GM06990 (cell line): ENCODE results near the gene MARCHF6.
"Not testable (repeated sequence)": the region's sequence is repeated elsewhere in the genome, so short reads cannot be mapped to it uniquely, and the experiment has no call there.

Experiments
- DNase-seq: peaks from one replicate; pipeline ENCODE4 v3.0.0-alpha.2; 2011; ENCODE audit not compliant: insufficient read length; ENCODE audit errors: extremely low read depth
- H3K27me3 ChIP-seq: replicated peaks from 2 replicates; pipeline ENCODE4 v1.6.0; 2011; ENCODE audit warnings: low read length; ENCODE audit not compliant: control insufficient read depth, insufficient read depth
- H3K36me3 ChIP-seq: 2 replicates; pipeline ENCODE4 v1.5.1; 2011; ENCODE audit warnings: low read length; ENCODE audit not compliant: control insufficient read depth, insufficient read depth
- H3K4me3 ChIP-seq: replicated peaks from 2 replicates; pipeline ENCODE4 v1.5.1; 2011; ENCODE audit warnings: low read depth, mild to moderate bottlenecking, control low read depth, low read length
- TF ChIP-seq, protein P1 (sequence below): IDR thresholded peaks from 2 replicates; pipeline ENCODE4 v1.5.1; 2011; ENCODE audit warnings: low read length, control low read depth, mild to moderate bottlenecking, inconsistent platforms; ENCODE audit not compliant: insufficient read depth, poor library complexity, severe bottlenecking

MARCHF6 gene

DNA sequence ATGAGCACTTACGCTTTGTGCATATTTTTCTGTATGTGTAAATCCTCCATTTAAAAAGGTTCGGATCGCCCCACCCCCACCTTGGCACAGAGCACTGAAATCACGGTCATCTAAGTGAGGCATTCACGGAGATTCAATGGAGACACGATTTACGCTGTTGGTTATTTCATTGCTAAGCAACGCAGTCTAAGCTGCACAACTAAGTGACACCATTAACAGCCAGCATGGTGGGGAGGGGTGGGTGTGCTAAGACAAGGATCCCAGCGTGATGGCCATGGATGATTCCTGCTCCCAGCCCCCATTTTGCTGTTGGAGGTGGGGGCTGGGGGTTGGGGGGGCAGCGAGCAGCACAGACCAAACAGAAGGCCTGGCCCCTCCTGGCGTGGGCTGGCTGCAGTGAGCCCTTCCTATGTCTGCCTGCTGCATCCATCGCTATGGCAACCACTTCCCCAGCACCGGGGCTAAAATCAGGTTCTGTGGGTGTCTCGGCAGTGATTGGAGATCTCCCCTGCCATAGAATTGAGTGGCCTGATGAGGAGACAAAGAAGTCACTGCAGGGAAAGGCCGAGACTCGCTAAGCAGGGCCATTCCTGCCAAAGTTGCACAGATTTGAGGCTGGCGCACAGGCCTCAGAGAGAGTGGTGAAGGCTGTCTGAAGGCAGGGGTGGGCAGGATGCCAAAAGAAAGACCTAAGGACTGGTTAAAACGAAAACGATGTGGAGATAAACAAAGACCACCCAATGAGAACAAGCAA lies 14.3 kb upstream of the MARCHF6 start:
- Histone ChIP-seq H3K36me3 (no peaks in the 10 kb centered on the region), H3K27me3 (no peaks in the 10 kb centered on the region), H3K4me3 (no peak overlapping the region)
- TF ChIP-seq, protein P1, sequence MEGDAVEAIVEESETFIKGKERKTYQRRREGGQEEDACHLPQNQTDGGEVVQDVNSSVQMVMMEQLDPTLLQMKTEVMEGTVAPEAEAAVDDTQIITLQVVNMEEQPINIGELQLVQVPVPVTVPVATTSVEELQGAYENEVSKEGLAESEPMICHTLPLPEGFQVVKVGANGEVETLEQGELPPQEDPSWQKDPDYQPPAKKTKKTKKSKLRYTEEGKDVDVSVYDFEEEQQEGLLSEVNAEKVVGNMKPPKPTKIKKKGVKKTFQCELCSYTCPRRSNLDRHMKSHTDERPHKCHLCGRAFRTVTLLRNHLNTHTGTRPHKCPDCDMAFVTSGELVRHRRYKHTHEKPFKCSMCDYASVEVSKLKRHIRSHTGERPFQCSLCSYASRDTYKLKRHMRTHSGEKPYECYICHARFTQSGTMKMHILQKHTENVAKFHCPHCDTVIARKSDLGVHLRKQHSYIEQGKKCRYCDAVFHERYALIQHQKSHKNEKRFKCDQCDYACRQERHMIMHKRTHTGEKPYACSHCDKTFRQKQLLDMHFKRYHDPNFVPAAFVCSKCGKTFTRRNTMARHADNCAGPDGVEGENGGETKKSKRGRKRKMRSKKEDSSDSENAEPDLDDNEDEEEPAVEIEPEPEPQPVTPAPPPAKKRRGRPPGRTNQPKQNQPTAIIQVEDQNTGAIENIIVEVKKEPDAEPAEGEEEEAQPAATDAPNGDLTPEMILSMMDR = no peak
- DNase-seq = no peak

DNA sequence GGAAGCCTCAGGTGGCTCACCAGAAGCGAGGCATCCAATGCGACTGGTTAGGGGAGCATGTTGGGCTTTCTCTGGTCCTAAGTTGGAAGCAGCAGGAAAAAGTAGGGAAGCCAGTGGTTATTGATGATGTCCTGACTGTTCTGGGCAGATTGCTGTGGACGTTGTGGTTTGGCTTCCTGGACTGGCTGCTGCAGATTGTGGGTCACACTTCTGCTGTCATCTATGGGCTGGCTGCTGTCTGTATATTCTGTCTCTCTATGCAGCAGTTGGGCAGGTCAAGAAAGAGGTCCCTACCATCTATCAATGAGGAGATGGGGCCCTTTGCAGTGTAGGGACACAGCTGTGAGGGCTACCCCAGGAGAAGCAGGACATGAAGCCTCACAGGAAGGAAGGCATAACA lies 13.5 kb upstream of the MARCHF6 start:
- TF ChIP-seq, protein P1 = no peak
- Histone ChIP-seq H3K36me3 (no peaks in the 10 kb centered on the region), H3K4me3 (no peak overlapping the region), H3K27me3 (no peaks in the 10 kb centered on the region)
- DNase-seq = no peak

DNA sequence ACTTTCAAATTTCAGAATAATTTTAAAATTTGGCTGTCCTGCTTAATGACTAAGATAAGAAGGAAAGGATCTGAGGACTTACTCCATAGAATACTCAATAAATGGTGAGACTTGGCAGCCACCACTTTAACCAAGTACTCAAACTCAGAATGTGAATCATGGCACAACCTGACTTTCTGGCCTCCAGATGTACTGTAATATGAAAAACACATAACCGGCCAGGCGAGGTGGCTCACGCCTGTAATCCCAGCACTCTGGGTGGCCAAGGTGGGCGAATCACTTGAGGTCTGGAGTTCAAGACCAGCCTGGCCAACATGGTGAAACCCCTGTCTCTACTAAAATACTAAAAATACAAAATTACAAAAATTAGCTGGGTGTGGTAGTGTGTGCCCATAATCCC lies 10.0 kb upstream of the MARCHF6 start:
- TF ChIP-seq, protein P1 = no peak
- no peaks in the 10 kb centered on the region for H3K27me3 ChIP-seq
- H3K36me3 ChIP-seq = no peaks in the 10 kb centered on the region
- DNase-seq = no peak
- H3K4me3 ChIP-seq = no peak overlapping the region

DNA sequence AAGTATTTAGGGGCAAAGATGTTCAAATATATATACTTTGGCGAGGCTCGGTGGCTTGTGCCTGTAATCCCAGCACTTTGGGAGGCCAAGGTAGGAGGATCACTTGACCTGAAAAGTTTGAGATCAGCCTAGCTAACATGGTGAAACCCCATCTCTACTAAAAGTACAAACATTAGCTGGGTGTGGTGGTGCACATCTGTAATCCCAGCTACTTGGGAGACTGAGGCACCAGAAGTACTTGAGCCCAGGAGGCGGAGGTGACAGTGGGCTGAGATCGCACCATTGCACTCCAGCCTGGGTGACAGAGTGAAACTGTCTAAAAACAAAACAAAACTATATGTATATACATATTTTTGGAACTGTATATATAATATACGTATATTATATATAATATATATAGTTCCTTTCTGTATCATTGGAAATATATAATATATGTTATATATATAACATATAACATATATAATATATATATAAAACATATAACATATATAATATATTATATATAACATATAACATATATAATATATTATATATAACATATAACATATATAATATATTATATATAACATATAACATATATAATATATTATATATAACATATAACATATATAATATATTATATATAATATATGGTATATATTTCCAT lies 8.9 kb upstream of the MARCHF6 start:
- H3K27me3 ChIP-seq, H3K4me3 ChIP-seq, DNase-seq, H3K36me3 ChIP-seq: not testable (repeated sequence)

DNA sequence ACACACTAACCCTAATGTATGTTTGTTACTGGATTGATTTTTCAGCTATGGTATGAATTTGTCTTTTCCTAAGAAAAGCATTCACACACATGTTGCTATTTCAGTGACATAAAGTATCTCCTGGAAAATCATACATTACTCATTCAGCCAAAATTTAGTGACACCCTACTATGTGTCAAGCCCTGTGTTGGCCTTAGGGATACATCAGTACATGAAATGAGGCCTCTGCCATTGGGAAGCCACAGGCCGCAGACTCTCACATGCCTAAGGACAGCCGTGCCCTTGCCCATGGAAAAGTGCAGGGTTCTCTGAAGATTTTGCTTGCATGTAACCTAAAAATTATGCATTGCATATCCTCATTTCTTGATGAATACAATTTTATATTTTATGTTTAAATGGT lies 5.2 kb upstream of the MARCHF6 start:
- H3K4me3 ChIP-seq = no peak overlapping the region
- no peak for DNase-seq
- H3K27me3 ChIP-seq = no peaks in the 10 kb centered on the region
- H3K36me3 ChIP-seq = no peaks in the 10 kb centered on the region
- TF ChIP-seq, protein P1 = no peak

DNA sequence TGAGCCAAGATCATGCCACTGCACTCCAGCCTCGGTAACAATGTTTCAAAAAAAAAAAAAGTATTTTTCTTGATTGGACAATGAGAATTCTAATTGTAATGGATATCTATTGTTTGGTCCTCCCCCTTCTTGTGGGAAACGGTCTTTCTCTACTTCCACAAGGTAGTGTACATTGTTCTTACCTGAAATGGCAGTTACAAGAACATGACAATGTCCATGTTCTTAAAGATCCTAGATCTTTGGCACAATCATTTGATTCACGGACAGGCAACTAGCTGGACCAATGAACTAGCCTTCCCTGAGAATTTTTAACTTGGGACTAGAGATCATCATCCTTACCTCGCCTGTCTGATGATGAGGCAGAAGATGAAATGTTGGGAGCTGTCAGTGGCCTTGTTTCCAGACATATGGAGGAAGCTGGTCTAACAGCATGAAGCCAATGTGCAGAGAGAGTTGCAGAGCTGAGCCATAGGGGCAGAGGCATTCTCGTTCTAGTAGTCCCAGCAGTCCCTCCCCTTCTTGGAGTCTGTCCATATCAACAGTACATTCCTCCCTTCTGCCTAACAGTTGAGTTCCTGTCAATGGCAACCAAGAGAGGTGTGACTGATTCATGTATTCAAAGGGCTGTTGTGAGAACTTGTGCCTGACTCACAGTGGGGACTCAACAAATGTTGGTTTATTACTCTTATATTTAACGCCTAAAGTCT lies 2.1 kb upstream of the MARCHF6 start:
- Histone ChIP-seq H3K4me3 (no peak overlapping the region), H3K36me3 (no peaks in the 10 kb centered on the region), H3K27me3 (no peaks in the 10 kb centered on the region)
- TF ChIP-seq, protein P1 = no peak
- DNase-seq = no peak
